ENCODE data around the gene NUP85.
"Not testable (repeated sequence)": the region's sequence is repeated elsewhere in the genome, so short reads cannot be mapped to it uniquely, and the experiment has no call there.

The NUP85 gene

GRCh38 chr17:75267411-75268232 is 62.1 kb downstream of the NUP85 start:
- no peak for DNase-seq (ENCODE audit: low spot score)

GRCh38 chr17:75269844-75270217 is 64.4 kb downstream of the NUP85 start:
- no peak for DNase-seq (ENCODE audit: low spot score)

- peak; percentile 61 for DNase-seq (ENCODE audit: low spot score)
Observed at GRCh38 chr17:75270218-75270965, 64.9 kb downstream of the NUP85 start.

- no peak for DNase-seq (ENCODE audit: low spot score)
Observed at GRCh38 chr17:75270966-75271232, 65.4 kb downstream of the NUP85 start, which contains the start of gene MIF4GD. TSS of gene MIF4GD (minus strand) at chr17:75271231. CDS start at chr17:75270195, 1,036 bp downstream.

- DNase-seq (ENCODE audit: low spot score), result peak; percentile 78
Observed at GRCh38 chr17:75271233-75271954, 65.9 kb downstream of the NUP85 start.

- peak; percentile 47 for DNase-seq (ENCODE audit: low spot score)
Observed at GRCh38 chr17:75271955-75272847, 66.7 kb downstream of the NUP85 start.

GRCh38 chr17:75272848-75273184 is 67.3 kb downstream of the NUP85 start:
- DNase-seq (ENCODE audit: low spot score), result no peak

GRCh38 chr17:75273977-75274708 is 68.7 kb downstream of the NUP85 start:
- DNase-seq (ENCODE audit: low spot score), result no peak

- DNase-seq (ENCODE audit: low spot score), result no peak
Observed at GRCh38 chr17:75277664-75278071, 72.2 kb downstream of the NUP85 start.

- DNase-seq (ENCODE audit: low spot score), result not testable (repeated sequence)
Observed at GRCh38 chr17:75280189-75280588, 74.7 kb downstream of the NUP85 start.

GRCh38 chr17:75285123-75285522 is 79.6 kb downstream of the NUP85 start:
- no peak for DNase-seq (ENCODE audit: low spot score)
